GM19463 (cell line): Measurements from ENCODE around the gene FASLG.
A peak's percentile ranks its signal among the peaks of the same experiment; 100 is the strongest.
"Not testable (repeated sequence)": the region's sequence is repeated elsewhere in the genome, so short reads cannot be mapped to it uniquely, and the experiment has no call there.

Experiments used
- ATAC-seq: cut with Tn5 transposase; IDR thresholded peaks from one replicate; pipeline ENCODE4 v1.9.1; 2021; ENCODE audit warnings: mild to moderate bottlenecking, moderate library complexity; ENCODE audit not compliant: unreplicated experiment

The FASLG gene

GRCh38 chr1:172658871-172659453 lies at the start of gene FASLG:
TSS of gene FASLG (plus strand) at chr1:172659103. CDS start at chr1:172659202, 99 bp downstream.
- no peak for ATAC-seq

GRCh38 chr1:172609528-172609927 lies 49.4 kb upstream of the FASLG start:
- no peak for ATAC-seq

GRCh38 chr1:172612478-172612877 lies 46.4 kb upstream of the FASLG start:
- ATAC-seq: no peak

- no peak for ATAC-seq
Measured at GRCh38 chr1:172613294-172613693, 45.6 kb upstream of the FASLG start.

GRCh38 chr1:172616195-172616594 lies 42.7 kb upstream of the FASLG start:
- no peak for ATAC-seq

- no peak for ATAC-seq
Measured at GRCh38 chr1:172616636-172617035, 42.3 kb upstream of the FASLG start.

- not testable (repeated sequence) for ATAC-seq
Measured at GRCh38 chr1:172620603-172621002, 38.3 kb upstream of the FASLG start.

- no peak for ATAC-seq
Measured at GRCh38 chr1:172622541-172622940, 36.4 kb upstream of the FASLG start.

- ATAC-seq: no peak
Measured at GRCh38 chr1:172623748-172624147, 35.2 kb upstream of the FASLG start.

GRCh38 chr1:172626845-172627244 lies 32.1 kb upstream of the FASLG start:
- no peak for ATAC-seq

- ATAC-seq: no peak
Measured at GRCh38 chr1:172627702-172628101, 31.2 kb upstream of the FASLG start.

- no peak for ATAC-seq
Measured at GRCh38 chr1:172628401-172628800, 30.5 kb upstream of the FASLG start.

- no peak for ATAC-seq
Measured at GRCh38 chr1:172629170-172629569, 29.7 kb upstream of the FASLG start.

GRCh38 chr1:172629638-172630037 lies 29.3 kb upstream of the FASLG start:
- no peak for ATAC-seq

GRCh38 chr1:172630056-172630818 lies 28.7 kb upstream of the FASLG start:
- no peak for ATAC-seq

GRCh38 chr1:172630868-172631267 lies 28.0 kb upstream of the FASLG start:
- ATAC-seq: no peak

GRCh38 chr1:172637522-172637921 lies 21.4 kb upstream of the FASLG start:
- ATAC-seq: no peak

- no peak for ATAC-seq
Measured at GRCh38 chr1:172638249-172638648, 20.7 kb upstream of the FASLG start.

- peak; percentile 51 for ATAC-seq
Measured at GRCh38 chr1:172638885-172639831, 19.7 kb upstream of the FASLG start.

GRCh38 chr1:172640111-172640510 lies 18.8 kb upstream of the FASLG start:
- ATAC-seq: no peak

- no peak for ATAC-seq
Measured at GRCh38 chr1:172641492-172641891, 17.4 kb upstream of the FASLG start.
